ENCODE measurements around the gene SEMA3D.

- TF ChIP-seq POLR2A (IDR thresholded peaks at IDR 0.05; ENCODE audit: low read length), result no peak
- no peak for TF ChIP-seq GATA1 (IDR thresholded peaks at IDR 0.05; ENCODE audit: low read depth, low read length)
These were observed 108.7 kb downstream of the SEMA3D start for GRCh38 chr7:85078181-85078580.
